ENCODE measurements around the gene RIC3.

The RIC3 gene

GRCh38 chr11:8091721-8092120 is 77.1 kb downstream of the RIC3 start:
- H3K18ac ChIP-seq (ENCODE audit: low read depth in 1 of 2, low read length in 2 of 2) = no peak overlapping the region
- no peak overlapping the region for H3K4me3 ChIP-seq (ENCODE audit: insufficient read depth in 1 of 2, low read depth in 1 of 2, low read length in 2 of 2)
- H2BK5ac ChIP-seq (ENCODE audit: low read depth, low read length, poor library complexity, severe bottlenecking) = no peak overlapping the region
- H3K27me3 ChIP-seq (ENCODE audit: control insufficient read depth in 1 of 2, insufficient read depth in 1 of 2, low read length in 2 of 2) = peaks cover 0 to 12% of the 10 kb centered on the region in 2 experiments
- no peak overlapping the region for H2AK5ac ChIP-seq (ENCODE audit: low read length, severe bottlenecking)
- no peak overlapping the region for H3K27ac ChIP-seq (ENCODE audit: low read length, poor library complexity, severe bottlenecking)
- H4K91ac ChIP-seq (ENCODE audit: low read length) = no peak overlapping the region
- H3K23ac ChIP-seq (ENCODE audit: low read length in 2 of 2) = no peak overlapping the region
- no peak overlapping the region for H3K4ac ChIP-seq (ENCODE audit: low read depth in 1 of 2, low read length in 2 of 2)
- H3K4me1 ChIP-seq (ENCODE audit: control insufficient read depth, insufficient read depth, low read depth, low read length) = no peaks in the 10 kb centered on the region
- H2BK15ac ChIP-seq (ENCODE audit: low read depth, poor library complexity, severe bottlenecking) = no peak overlapping the region
- 93% methylated on average over 5 of the region's 5 CpGs for whole genome bisulfite sequencing
- no peak overlapping the region for H3K4me2 ChIP-seq (ENCODE audit: low read length, poor library complexity, severe bottlenecking)
- H3K14ac ChIP-seq (ENCODE audit: low read length in 2 of 2) = no peak overlapping the region
- no peak overlapping the region for H2BK120ac ChIP-seq (ENCODE audit: low read depth, low read length)
- no peak overlapping the region for H2BK12ac ChIP-seq (ENCODE audit: low read length in 2 of 2)
- H4K8ac ChIP-seq (ENCODE audit: low read length) = no peak overlapping the region
- no peak overlapping the region for H2AFZ ChIP-seq (ENCODE audit: low read depth, low read length)
- no peaks in the 10 kb centered on the region for H3K9me3 ChIP-seq (ENCODE audit: control insufficient read depth, low read length)
- no peaks in the 10 kb centered on the region for H3K79me1 ChIP-seq (replicated peaks; ENCODE audit: low read length, poor library complexity, severe bottlenecking)
- peaks cover 0 to 15% of the 10 kb centered on the region in 2 experiments for H3K36me3 ChIP-seq (ENCODE audit: control insufficient read depth in 1 of 2, insufficient read depth in 2 of 2, low read depth in 1 of 2, low read length in 2 of 2)
- no peak for DNase-seq
- peak overlapping the region; percentile 7 for H3K9ac ChIP-seq (ENCODE audit: low read length)

- Histone ChIP-seq H3K18ac (ENCODE audit: low read depth in 1 of 2, low read length in 2 of 2) (no peak overlapping the region), H3K79me1 (replicated peaks; ENCODE audit: low read length, poor library complexity, severe bottlenecking) (no peaks in the 10 kb centered on the region), H3K36me3 (ENCODE audit: control insufficient read depth in 1 of 2, insufficient read depth in 2 of 2, low read depth in 1 of 2, low read length in 2 of 2) (peaks cover 0 to 13% of the 10 kb centered on the region in 2 experiments), H2BK120ac (ENCODE audit: low read depth, low read length) (no peak overlapping the region), H3K4me1 (ENCODE audit: control insufficient read depth, insufficient read depth, low read depth, low read length) (no peaks in the 10 kb centered on the region), H3K27me3 (ENCODE audit: control insufficient read depth in 1 of 2, insufficient read depth in 1 of 2, low read length in 2 of 2) (peaks cover 0 to 19% of the 10 kb centered on the region in 2 experiments), H2AFZ (ENCODE audit: low read depth, low read length) (no peak overlapping the region), H2BK15ac (ENCODE audit: low read depth, poor library complexity, severe bottlenecking) (no peak overlapping the region), H4K91ac (ENCODE audit: low read length) (no peak overlapping the region), H3K14ac (ENCODE audit: low read length in 2 of 2) (no peak overlapping the region), H2BK5ac (ENCODE audit: low read depth, low read length, poor library complexity, severe bottlenecking) (no peak overlapping the region), H2BK12ac (ENCODE audit: low read length in 2 of 2) (no peak overlapping the region), H3K4ac (ENCODE audit: low read depth in 1 of 2, low read length in 2 of 2) (no peak overlapping the region), H2AK5ac (ENCODE audit: low read length, severe bottlenecking) (no peak overlapping the region), H3K27ac (ENCODE audit: low read length, poor library complexity, severe bottlenecking) (no peak overlapping the region), H3K4me3 (ENCODE audit: insufficient read depth in 1 of 2, low read depth in 1 of 2, low read length in 2 of 2) (no peak overlapping the region), H3K4me2 (ENCODE audit: low read length, poor library complexity, severe bottlenecking) (no peak overlapping the region), H3K9me3 (ENCODE audit: control insufficient read depth, low read length) (no peaks in the 10 kb centered on the region), H4K8ac (ENCODE audit: low read length) (no peak overlapping the region), H3K23ac (ENCODE audit: low read length in 2 of 2) (no peak overlapping the region), H3K9ac (ENCODE audit: low read length) (no peak overlapping the region)
- WGBS = 50% methylated on average over 5 of the region's 5 CpGs
- peak; percentile 42 for DNase-seq
Observed at GRCh38 chr11:8090756-8091155, 78.1 kb downstream of the RIC3 start.

GRCh38 chr11:8089791-8090510 is 78.9 kb downstream of the RIC3 start:
- H2AK5ac ChIP-seq (ENCODE audit: low read length, severe bottlenecking) = no peak overlapping the region
- H2AFZ ChIP-seq (ENCODE audit: low read depth, low read length) = no peak overlapping the region
- peaks cover 0 to 12% of the 10 kb centered on the region in 2 experiments for H3K36me3 ChIP-seq (ENCODE audit: control insufficient read depth in 1 of 2, insufficient read depth in 2 of 2, low read depth in 1 of 2, low read length in 2 of 2)
- H3K27me3 ChIP-seq (ENCODE audit: control insufficient read depth in 1 of 2, insufficient read depth in 1 of 2, low read length in 2 of 2) = peaks cover 0 to 25% of the 10 kb centered on the region in 2 experiments
- H3K4me1 ChIP-seq (ENCODE audit: control insufficient read depth, insufficient read depth, low read depth, low read length) = no peaks in the 10 kb centered on the region
- 92% methylated on average over 17 of the region's 17 CpGs for WGBS
- H3K9ac ChIP-seq (ENCODE audit: low read length) = no peak overlapping the region
- no peak overlapping the region for H3K4me3 ChIP-seq (ENCODE audit: insufficient read depth in 1 of 2, low read depth in 1 of 2, low read length in 2 of 2)
- H3K23ac ChIP-seq (ENCODE audit: low read length in 2 of 2) = no peak overlapping the region
- H2BK15ac ChIP-seq (ENCODE audit: low read depth, poor library complexity, severe bottlenecking) = no peak overlapping the region
- no peaks in the 10 kb centered on the region for H3K9me3 ChIP-seq (ENCODE audit: control insufficient read depth, low read length)
- no peak overlapping the region for H3K27ac ChIP-seq (ENCODE audit: low read length, poor library complexity, severe bottlenecking)
- no peak overlapping the region for H4K91ac ChIP-seq (ENCODE audit: low read length)
- no peak overlapping the region for H2BK5ac ChIP-seq (ENCODE audit: low read depth, low read length, poor library complexity, severe bottlenecking)
- DNase-seq = no peak
- no peak overlapping the region for H3K4ac ChIP-seq (ENCODE audit: low read depth in 1 of 2, low read length in 2 of 2)
- no peak overlapping the region for H3K18ac ChIP-seq (ENCODE audit: low read depth in 1 of 2, low read length in 2 of 2)
- no peak overlapping the region for H2BK12ac ChIP-seq (ENCODE audit: low read length in 2 of 2)
- no peaks in the 10 kb centered on the region for H3K79me1 ChIP-seq (replicated peaks; ENCODE audit: low read length, poor library complexity, severe bottlenecking)
- no peak overlapping the region for H3K14ac ChIP-seq (ENCODE audit: low read length in 2 of 2)
- H2BK120ac ChIP-seq (ENCODE audit: low read depth, low read length) = no peak overlapping the region
- H4K8ac ChIP-seq (ENCODE audit: low read length) = no peak overlapping the region
- no peak overlapping the region for H3K4me2 ChIP-seq (ENCODE audit: low read length, poor library complexity, severe bottlenecking)

DNA sequence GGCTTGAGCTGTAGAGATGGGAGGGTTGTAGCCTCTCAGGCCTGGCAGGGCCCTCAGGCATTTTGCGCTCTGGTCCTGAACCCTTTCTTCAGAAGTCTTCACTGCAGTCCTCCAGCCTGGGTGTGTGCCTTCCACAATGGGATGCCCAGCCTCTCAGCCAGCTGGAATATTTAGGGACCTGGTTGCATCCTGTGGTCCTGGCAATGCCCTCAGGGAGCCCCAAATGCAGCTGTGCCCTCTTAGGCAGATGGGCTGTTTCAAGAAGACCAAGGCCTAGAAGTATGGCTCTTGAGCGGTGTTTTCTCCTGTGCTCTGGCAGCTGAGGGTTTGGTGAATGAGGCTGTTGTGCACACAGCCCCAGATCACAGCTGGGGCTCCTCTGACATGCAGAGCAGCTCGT is 81.1 kb downstream of the RIC3 start:
- whole genome bisulfite sequencing = 85% methylated on average over 3 of the region's 3 CpGs
- H2AK5ac ChIP-seq (ENCODE audit: low read length, severe bottlenecking) = no peak overlapping the region
- H3K27ac ChIP-seq (ENCODE audit: low read length, poor library complexity, severe bottlenecking) = no peak overlapping the region
- H3K4me2 ChIP-seq (ENCODE audit: low read length, poor library complexity, severe bottlenecking) = no peak overlapping the region
- DNase-seq = no peak
- H4K91ac ChIP-seq (ENCODE audit: low read length) = no peak overlapping the region
- no peak overlapping the region for H2AFZ ChIP-seq (ENCODE audit: low read depth, low read length)
- H3K4ac ChIP-seq (ENCODE audit: low read depth in 1 of 2, low read length in 2 of 2) = no peak overlapping the region
- no peak overlapping the region for H3K4me3 ChIP-seq (ENCODE audit: insufficient read depth in 1 of 2, low read depth in 1 of 2, low read length in 2 of 2)
- H2BK5ac ChIP-seq (ENCODE audit: low read depth, low read length, poor library complexity, severe bottlenecking) = no peak overlapping the region
- no peaks in the 10 kb centered on the region for H3K9me3 ChIP-seq (ENCODE audit: control insufficient read depth, low read length)
- H3K4me1 ChIP-seq (ENCODE audit: control insufficient read depth, insufficient read depth, low read depth, low read length) = no peaks in the 10 kb centered on the region
- no peak overlapping the region for H2BK12ac ChIP-seq (ENCODE audit: low read length in 2 of 2)
- H3K18ac ChIP-seq (ENCODE audit: low read depth in 1 of 2, low read length in 2 of 2) = no peak overlapping the region
- H3K36me3 ChIP-seq (ENCODE audit: control insufficient read depth in 1 of 2, insufficient read depth in 2 of 2, low read depth in 1 of 2, low read length in 2 of 2) = peaks cover 0 to 5% of the 10 kb centered on the region in 2 experiments
- H3K14ac ChIP-seq (ENCODE audit: low read length in 2 of 2) = no peak overlapping the region
- no peak overlapping the region for H3K9ac ChIP-seq (ENCODE audit: low read length)
- no peak overlapping the region for H2BK120ac ChIP-seq (ENCODE audit: low read depth, low read length)
- H4K8ac ChIP-seq (ENCODE audit: low read length) = no peak overlapping the region
- H3K23ac ChIP-seq (ENCODE audit: low read length in 2 of 2) = no peak overlapping the region
- peaks cover 0 to 44% of the 10 kb centered on the region in 2 experiments for H3K27me3 ChIP-seq (ENCODE audit: control insufficient read depth in 1 of 2, insufficient read depth in 1 of 2, low read length in 2 of 2)
- H2BK15ac ChIP-seq (ENCODE audit: low read depth, poor library complexity, severe bottlenecking) = no peak overlapping the region
- H3K79me1 ChIP-seq (replicated peaks; ENCODE audit: low read length, poor library complexity, severe bottlenecking) = no peaks in the 10 kb centered on the region

All from mesenchymal stem cell (in vitro differentiated cells and primary cell).